ENCODE data around the gene SCARB1.
A peak's percentile ranks its signal among the peaks of the same experiment; 100 is the strongest.

The SCARB1 gene

DNA sequence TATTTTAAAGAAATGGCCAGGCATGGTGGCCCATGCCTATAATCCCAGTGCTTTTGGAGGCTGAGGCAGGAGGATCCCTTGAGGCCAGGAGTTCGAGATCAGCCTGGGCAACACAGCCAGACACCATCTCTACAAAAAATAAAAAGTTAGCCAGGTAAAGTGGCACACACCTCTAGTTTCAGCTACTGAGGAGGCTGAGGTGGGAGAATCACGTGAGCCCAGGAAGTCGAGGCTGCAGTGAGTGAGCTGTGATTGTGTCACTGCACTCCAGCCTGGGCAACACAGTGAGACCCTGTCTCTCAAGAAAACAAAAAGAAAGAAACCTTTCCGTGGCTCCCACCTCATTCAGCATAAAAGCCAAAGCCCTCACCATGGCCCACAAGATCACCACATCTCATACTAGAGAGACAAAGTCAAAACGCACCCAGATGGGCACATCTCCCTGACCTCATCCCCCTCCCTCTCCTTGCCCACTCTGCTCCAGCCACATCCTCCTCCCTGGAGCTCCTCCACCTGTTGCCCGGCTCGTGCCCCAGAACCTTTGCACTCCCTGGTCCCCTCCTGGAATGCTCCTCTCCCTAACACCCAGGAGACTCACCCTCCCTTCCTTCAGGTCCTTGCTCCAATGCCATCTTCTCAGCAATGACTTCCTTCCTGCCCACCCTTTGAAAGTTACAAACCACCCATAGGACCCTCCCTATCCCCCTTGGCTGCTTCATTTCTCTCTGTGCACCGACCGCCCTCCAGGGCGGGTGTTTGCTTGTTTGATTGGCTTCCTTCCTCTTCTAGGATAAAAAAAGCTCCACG is 4.8 kb upstream of the SCARB1 start:
- H2BK5ac ChIP-seq (ENCODE audit: low read length) = peak overlapping the region; percentile 2
- peaks cover 10 to 15% of the 10 kb centered on the region in 2 donors for H3K4me1 ChIP-seq (ENCODE audit: control insufficient read depth in 2 of 2, insufficient read depth in 1 of 2, low read depth in 1 of 2, low read length in 2 of 2)
- H3K4me2 ChIP-seq (ENCODE audit: insufficient read depth, low read length, poor library complexity, severe bottlenecking) = no peak overlapping the region
- no peaks in the 10 kb centered on the region for H3K36me3 ChIP-seq (replicated peaks in 1 of 2; ENCODE audit: control insufficient read depth in 2 of 2, insufficient read depth in 2 of 2, low read length in 2 of 2)
- no peak overlapping the region for H3K9ac ChIP-seq (ENCODE audit: low read depth, low read length, poor library complexity)
- no peak overlapping the region for H3K4me3 ChIP-seq (ENCODE audit: low read length in 2 of 2)
- no peaks in the 10 kb centered on the region for H3K79me1 ChIP-seq (ENCODE audit: low read depth, low read length)
- H2BK120ac ChIP-seq (ENCODE audit: low read depth, low read length) = no peak overlapping the region
- H3K9me3 ChIP-seq (replicated peaks in 1 of 2; ENCODE audit: control insufficient read depth in 2 of 2, insufficient read depth in 1 of 2, low read depth in 1 of 2, low read length in 2 of 2) = peaks cover 3 to 4% of the 10 kb centered on the region in 2 donors
- H2BK12ac ChIP-seq (ENCODE audit: low read length) = no peak overlapping the region
- H3K27ac ChIP-seq (replicated peaks; ENCODE audit: low read length) = no peak overlapping the region
- H3K18ac ChIP-seq (ENCODE audit: low read length) = no peak overlapping the region
- H2AK5ac ChIP-seq (ENCODE audit: low read depth, low read length) = no peak overlapping the region
- no peak overlapping the region for H2AFZ ChIP-seq (ENCODE audit: low read length)
- WGBS, 2 donors (ENCODE audit: extremely low coverage in 2 of 2, insufficient read length in 2 of 2, insufficient replicate concordance in 1 of 2) = no CpG with 5 or more reads among the region's 11 CpGs
- DNase-seq (ENCODE audit: low spot score) = no peak
- peaks cover 0 to 1% (median 0%) of the 10 kb centered on the region in 3 experiments for H3K27me3 ChIP-seq (ENCODE audit: control insufficient read depth in 3 of 3, insufficient read depth in 3 of 3, low read depth in 1 of 3, low read length in 3 of 3)
- no peak overlapping the region for H2BK15ac ChIP-seq (ENCODE audit: low read length)
- no peak overlapping the region for H3K23ac ChIP-seq (ENCODE audit: low read depth, low read length, poor library complexity)
- H4K91ac ChIP-seq (ENCODE audit: low read depth, low read length, poor library complexity) = no peak overlapping the region
- no peak overlapping the region for H3K4ac ChIP-seq (ENCODE audit: low read length)
- H4K8ac ChIP-seq (ENCODE audit: low read depth, low read length) = no peak overlapping the region
- no peak overlapping the region for H3K14ac ChIP-seq (ENCODE audit: low read length)

- no peak overlapping the region for H3K18ac ChIP-seq (ENCODE audit: low read length)
- H3K79me1 ChIP-seq (ENCODE audit: low read depth, low read length) = no peaks in the 10 kb centered on the region
- H3K23ac ChIP-seq (ENCODE audit: low read depth, low read length, poor library complexity) = no peak overlapping the region
- H3K27ac ChIP-seq (replicated peaks; ENCODE audit: low read length) = no peak overlapping the region
- no peak overlapping the region for H3K4ac ChIP-seq (ENCODE audit: low read length)
- H2AFZ ChIP-seq (ENCODE audit: low read length) = no peak overlapping the region
- H3K36me3 ChIP-seq (replicated peaks in 1 of 2; ENCODE audit: control insufficient read depth in 2 of 2, insufficient read depth in 2 of 2, low read length in 2 of 2) = no peaks in the 10 kb centered on the region
- no CpG with 5 or more reads among the region's 6 CpGs for WGBS, 2 donors (ENCODE audit: extremely low coverage in 2 of 2, insufficient read length in 2 of 2, insufficient replicate concordance in 1 of 2)
- no peak overlapping the region for H3K9ac ChIP-seq (ENCODE audit: low read depth, low read length, poor library complexity)
- no peak overlapping the region for H2AK5ac ChIP-seq (ENCODE audit: low read depth, low read length)
- peaks cover 0 to 10% (median 0%) of the 10 kb centered on the region in 3 experiments for H3K27me3 ChIP-seq (ENCODE audit: control insufficient read depth in 3 of 3, insufficient read depth in 3 of 3, low read depth in 1 of 3, low read length in 3 of 3)
- H3K4me1 ChIP-seq (ENCODE audit: control insufficient read depth in 2 of 2, insufficient read depth in 1 of 2, low read depth in 1 of 2, low read length in 2 of 2) = peaks cover 15 to 16% of the 10 kb centered on the region in 2 donors
- no peak overlapping the region for H2BK15ac ChIP-seq (ENCODE audit: low read length)
- no peak overlapping the region for H3K14ac ChIP-seq (ENCODE audit: low read length)
- H2BK120ac ChIP-seq (ENCODE audit: low read depth, low read length) = no peak overlapping the region
- DNase-seq (ENCODE audit: low spot score) = no peak
- H3K4me3 ChIP-seq (ENCODE audit: low read length in 2 of 2) = no peak overlapping the region
- no peak overlapping the region for H2BK5ac ChIP-seq (ENCODE audit: low read length)
- no peak overlapping the region for H4K8ac ChIP-seq (ENCODE audit: low read depth, low read length)
- peaks cover 3 to 4% of the 10 kb centered on the region in 2 donors for H3K9me3 ChIP-seq (replicated peaks in 1 of 2; ENCODE audit: control insufficient read depth in 2 of 2, insufficient read depth in 1 of 2, low read depth in 1 of 2, low read length in 2 of 2)
- no peak overlapping the region for H4K91ac ChIP-seq (ENCODE audit: low read depth, low read length, poor library complexity)
- H3K4me2 ChIP-seq (ENCODE audit: insufficient read depth, low read length, poor library complexity, severe bottlenecking) = no peak overlapping the region
- H2BK12ac ChIP-seq (ENCODE audit: low read length) = no peak overlapping the region
Measured at GRCh38 chr12:124867401-124867930, 3.8 kb upstream of the SCARB1 start.

DNA sequence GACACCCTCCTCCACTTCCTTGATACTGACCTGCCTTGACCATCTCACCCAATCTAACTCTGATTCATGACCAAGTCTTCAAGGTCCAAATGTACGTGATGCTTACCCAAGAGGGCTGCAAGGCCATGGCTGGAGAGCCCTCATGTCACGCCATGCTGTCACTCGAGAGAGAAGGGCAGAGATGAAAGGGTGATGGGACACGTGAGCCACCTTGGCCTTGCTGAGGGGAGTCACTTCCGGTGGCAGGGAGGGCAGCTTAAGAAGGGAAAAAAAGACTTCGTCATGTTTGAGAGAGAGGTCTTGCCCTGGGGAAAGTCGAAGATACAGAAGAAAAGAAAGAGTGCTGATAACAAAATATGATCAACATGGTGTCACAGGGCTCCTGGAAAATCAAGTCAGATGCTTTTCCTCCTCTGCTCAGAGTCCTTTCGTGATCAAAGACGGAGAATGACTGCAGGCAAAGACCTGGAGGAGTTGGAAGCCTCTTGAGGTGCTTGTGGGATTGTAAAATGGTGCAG is 3.3 kb upstream of the SCARB1 start:
- no peak for DNase-seq (ENCODE audit: low spot score)
- H2BK12ac ChIP-seq (ENCODE audit: low read length) = no peak overlapping the region
- H2BK15ac ChIP-seq (ENCODE audit: low read length) = no peak overlapping the region
- no peak overlapping the region for H3K27ac ChIP-seq (replicated peaks; ENCODE audit: low read length)
- H3K9me3 ChIP-seq (replicated peaks in 1 of 2; ENCODE audit: control insufficient read depth in 2 of 2, insufficient read depth in 1 of 2, low read depth in 1 of 2, low read length in 2 of 2) = peaks cover 3 to 4% of the 10 kb centered on the region in 2 donors
- H3K9ac ChIP-seq (ENCODE audit: low read depth, low read length, poor library complexity) = no peak overlapping the region
- H3K4me3 ChIP-seq (ENCODE audit: low read length in 2 of 2) = no peak overlapping the region
- H2BK120ac ChIP-seq (ENCODE audit: low read depth, low read length) = no peak overlapping the region
- no CpG with 5 or more reads among the region's 9 CpGs for WGBS, 2 donors (ENCODE audit: extremely low coverage in 2 of 2, insufficient read length in 2 of 2, insufficient replicate concordance in 1 of 2)
- peaks cover 11 to 13% of the 10 kb centered on the region in 2 donors for H3K4me1 ChIP-seq (ENCODE audit: control insufficient read depth in 2 of 2, insufficient read depth in 1 of 2, low read depth in 1 of 2, low read length in 2 of 2)
- no peak overlapping the region for H2AK5ac ChIP-seq (ENCODE audit: low read depth, low read length)
- H3K4me2 ChIP-seq (ENCODE audit: insufficient read depth, low read length, poor library complexity, severe bottlenecking) = no peak overlapping the region
- H3K36me3 ChIP-seq (replicated peaks in 1 of 2; ENCODE audit: control insufficient read depth in 2 of 2, insufficient read depth in 2 of 2, low read length in 2 of 2) = no peaks in the 10 kb centered on the region
- H3K27me3 ChIP-seq (ENCODE audit: control insufficient read depth in 3 of 3, insufficient read depth in 3 of 3, low read depth in 1 of 3, low read length in 3 of 3) = peaks cover 0 to 10% (median 0%) of the 10 kb centered on the region in 3 experiments
- H2BK5ac ChIP-seq (ENCODE audit: low read length) = no peak overlapping the region
- no peak overlapping the region for H3K14ac ChIP-seq (ENCODE audit: low read length)
- peak overlapping the region; percentile 24 for H3K18ac ChIP-seq (ENCODE audit: low read length)
- H3K4ac ChIP-seq (ENCODE audit: low read length) = no peak overlapping the region
- H4K91ac ChIP-seq (ENCODE audit: low read depth, low read length, poor library complexity) = no peak overlapping the region
- H3K23ac ChIP-seq (ENCODE audit: low read depth, low read length, poor library complexity) = no peak overlapping the region
- H3K79me1 ChIP-seq (ENCODE audit: low read depth, low read length) = no peaks in the 10 kb centered on the region
- no peak overlapping the region for H2AFZ ChIP-seq (ENCODE audit: low read length)
- H4K8ac ChIP-seq (ENCODE audit: low read depth, low read length) = no peak overlapping the region

DNA sequence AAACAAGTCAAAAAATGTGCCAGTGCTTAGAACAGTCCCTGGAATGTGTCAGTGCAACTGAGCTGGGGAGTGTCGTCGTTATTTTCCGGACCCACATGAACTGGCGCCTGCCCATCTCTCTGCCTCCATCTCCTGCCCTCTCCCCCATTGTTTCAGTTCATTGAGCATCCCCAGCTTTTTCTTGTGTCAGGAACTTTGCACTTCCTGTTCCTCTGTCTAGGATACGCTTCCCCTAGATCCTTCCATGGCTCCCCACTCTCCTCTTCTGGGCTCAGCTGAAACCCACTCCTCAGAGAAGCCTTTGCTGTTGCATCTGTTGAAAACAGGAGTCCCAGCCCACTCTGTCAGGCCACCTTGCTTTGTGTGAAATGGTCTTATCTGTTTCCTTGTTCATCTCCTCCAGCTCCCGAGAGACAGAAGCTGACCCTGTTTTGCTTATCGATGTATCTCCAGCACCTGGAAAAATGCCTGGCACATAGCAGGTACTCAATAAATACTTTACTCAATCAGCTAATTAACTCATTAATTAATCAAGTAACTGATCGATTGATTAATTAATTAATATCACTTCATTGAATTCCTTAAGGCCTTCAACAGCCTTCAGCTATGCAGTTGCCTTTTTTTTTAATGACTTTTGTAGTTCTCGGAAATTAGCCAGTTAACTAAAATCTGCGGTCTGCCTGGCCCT is 2.7 kb upstream of the SCARB1 start:
- no CpG with 5 or more reads among the region's 10 CpGs for WGBS, 2 donors (ENCODE audit: extremely low coverage in 2 of 2, insufficient read length in 2 of 2, insufficient replicate concordance in 1 of 2)
- Histone ChIP-seq H3K79me1 (ENCODE audit: low read depth, low read length) (no peaks in the 10 kb centered on the region), H3K14ac (ENCODE audit: low read length) (no peak overlapping the region), H3K18ac (ENCODE audit: low read length) (no peak overlapping the region), H2AK5ac (ENCODE audit: low read depth, low read length) (no peak overlapping the region), H4K91ac (ENCODE audit: low read depth, low read length, poor library complexity) (no peak overlapping the region), H2BK15ac (ENCODE audit: low read length) (peak overlapping the region; percentile 42), H3K4me1 (ENCODE audit: control insufficient read depth in 2 of 2, insufficient read depth in 1 of 2, low read depth in 1 of 2, low read length in 2 of 2) (peaks cover 7 to 14% of the 10 kb centered on the region in 2 donors), H3K23ac (ENCODE audit: low read depth, low read length, poor library complexity) (no peak overlapping the region), H3K9me3 (replicated peaks in 1 of 2; ENCODE audit: control insufficient read depth in 2 of 2, insufficient read depth in 1 of 2, low read depth in 1 of 2, low read length in 2 of 2) (peaks cover 3 to 4% of the 10 kb centered on the region in 2 donors), H3K9ac (ENCODE audit: low read depth, low read length, poor library complexity) (no peak overlapping the region), H4K8ac (ENCODE audit: low read depth, low read length) (no peak overlapping the region), H2BK5ac (ENCODE audit: low read length) (no peak overlapping the region), H3K27me3 (ENCODE audit: control insufficient read depth in 3 of 3, insufficient read depth in 3 of 3, low read depth in 1 of 3, low read length in 3 of 3) (peaks cover 0 to 10% (median 0%) of the 10 kb centered on the region in 3 experiments), H2BK120ac (ENCODE audit: low read depth, low read length) (no peak overlapping the region), H3K4me2 (ENCODE audit: insufficient read depth, low read length, poor library complexity, severe bottlenecking) (no peak overlapping the region), H3K36me3 (replicated peaks in 1 of 2; ENCODE audit: control insufficient read depth in 2 of 2, insufficient read depth in 2 of 2, low read length in 2 of 2) (peaks cover 0 to 5% of the 10 kb centered on the region in 2 donors), H2BK12ac (ENCODE audit: low read length) (no peak overlapping the region), H2AFZ (ENCODE audit: low read length) (no peak overlapping the region), H3K27ac (replicated peaks; ENCODE audit: low read length) (no peak overlapping the region), H3K4ac (ENCODE audit: low read length) (no peak overlapping the region), H3K4me3 (ENCODE audit: low read length in 2 of 2) (no peak overlapping the region)
- no peak for DNase-seq (ENCODE audit: low spot score)
